Thyroid gland (tissue), 4 donors: ENCODE results near the gene PTPRN2.

Experiments
- CTCF ChIP-seq, 6 experiments: fragments of 200-600 bp in 3 of 6; fragments of 450-650 bp in 3 of 6; sonication (generic) in 3 of 6; IDR thresholded peaks; one replicate each; pipeline ENCODE4 v1.5.1; 2016 to 2019; ENCODE audit warnings: antibody characterized with exemption in 6 of 6, mild to moderate bottlenecking in 2 of 6, inconsistent platforms in 1 of 6, moderate library complexity in 1 of 6
- POLR2A ChIP-seq, 2 donors: fragments of 450-650 bp; IDR thresholded peaks; one replicate each; pipeline ENCODE4 v1.6.1; 2017; ENCODE audit warnings: antibody characterized with exemption in 2 of 2, mild to moderate bottlenecking in 2 of 2, moderate library complexity in 1 of 2

- TF ChIP-seq CTCF (IDR thresholded peaks at IDR 0.05) (no peak), POLR2A (IDR thresholded peaks at IDR 0.05) (no peak)
Observed at GRCh38 chr7:157901166-157901565, 686.5 kb downstream of the PTPRN2 start.
